Fibroblast of mammary gland (primary cell): ENCODE data around the gene RPL37A.
A peak's percentile ranks its signal among the peaks of the same experiment; 100 is the strongest.

ENCODE experiments used
- DNase-seq: peaks from one replicate; pipeline ENCODE4 v3.0.0-alpha.2; 2010; ENCODE audit warnings: low read depth
- H3K4me3 ChIP-seq: 2 replicates; pipeline ENCODE4 v1.5.1; 2011; ENCODE audit warnings: low read depth, mild to moderate bottlenecking, low read length, moderate library complexity; ENCODE audit not compliant: control insufficient read depth
- CTCF ChIP-seq: conservative IDR thresholded peaks from 2 replicates; pipeline ENCODE4 v1.5.1; 2011; ENCODE audit warnings: low read depth, low read length, inconsistent platforms; ENCODE audit not compliant: control insufficient read depth, insufficient read depth

RPL37A gene

GRCh38 chr2:216526939-216527338 lies 28.3 kb downstream of the RPL37A start:
- H3K4me3 ChIP-seq, result no peak overlapping the region
- no peak for TF ChIP-seq CTCF
- DNase-seq, result no peak

- DNase-seq, result no peak
- TF ChIP-seq CTCF, result no peak
- H3K4me3 ChIP-seq, result no peak overlapping the region
Observed at GRCh38 chr2:216527600-216527999, 29.0 kb downstream of the RPL37A start.

- TF ChIP-seq CTCF, result no peak
- no peak overlapping the region for H3K4me3 ChIP-seq
- DNase-seq, result no peak
Observed at GRCh38 chr2:216532562-216532961, 33.9 kb downstream of the RPL37A start.

GRCh38 chr2:216533609-216534008 lies 35.0 kb downstream of the RPL37A start:
- no peak for DNase-seq
- H3K4me3 ChIP-seq, result no peak overlapping the region
- TF ChIP-seq CTCF, result no peak

- no peak for DNase-seq
- TF ChIP-seq CTCF, result no peak
- H3K4me3 ChIP-seq, result no peak overlapping the region
Observed at GRCh38 chr2:216534809-216535208, 36.2 kb downstream of the RPL37A start.

GRCh38 chr2:216535454-216535995 lies 36.9 kb downstream of the RPL37A start:
- DNase-seq, result peak; percentile 82
- TF ChIP-seq CTCF, result no peak
- H3K4me3 ChIP-seq, result no peak overlapping the region

GRCh38 chr2:216536734-216537210 lies 38.1 kb downstream of the RPL37A start:
- no peak overlapping the region for H3K4me3 ChIP-seq

More at GRCh38 chr2:216536734-216537210, 38.1 kb downstream of the RPL37A start:
- no peak for TF ChIP-seq CTCF
- DNase-seq, result peak; percentile 78
